GM15510 (cell line): ENCODE data around the gene LRIG1.

Experiments used
- POLR2A ChIP-seq: IDR thresholded peaks from 3 replicates; pipeline ENCODE4 v1.6.1; 2011; ENCODE audit warnings: borderline replicate concordance; ENCODE audit not compliant: insufficient read length; ENCODE audit errors: extremely low read depth

Gene LRIG1

DNA sequence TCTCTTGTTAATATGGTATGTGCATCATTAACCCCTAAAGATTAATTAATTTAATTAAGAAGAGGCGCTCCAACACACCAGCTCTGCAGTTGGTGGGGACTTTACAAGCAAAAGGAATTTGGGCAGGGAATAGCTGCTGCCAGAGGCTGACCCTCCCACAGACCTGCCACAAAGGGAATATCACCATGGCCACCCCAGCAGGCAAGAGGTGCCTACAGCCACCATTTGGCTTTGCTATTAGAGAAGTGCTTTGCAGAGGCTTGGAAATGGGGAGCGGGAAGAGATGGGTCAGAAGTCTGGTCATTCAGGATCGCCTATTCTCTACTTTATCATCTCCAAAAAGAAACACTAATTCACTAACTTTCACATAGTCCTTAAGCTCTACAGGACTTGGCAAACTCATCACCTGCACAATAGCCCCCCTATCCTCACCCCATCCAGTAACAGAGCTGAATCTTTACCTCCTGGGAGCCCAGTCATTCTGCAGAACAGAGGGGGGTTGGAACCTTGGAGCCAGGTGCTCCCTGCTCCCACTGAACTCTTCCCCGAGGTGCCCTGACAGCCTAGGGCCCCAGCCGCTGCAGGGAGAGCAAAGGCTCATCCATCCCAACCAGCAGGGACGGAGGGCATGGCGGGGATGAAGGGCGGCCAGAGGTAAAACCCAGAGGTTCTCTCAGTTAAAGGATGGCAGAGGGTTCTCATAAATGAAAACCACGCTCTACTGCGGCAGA is 29.7 kb downstream of the LRIG1 start:
- no peak for TF ChIP-seq POLR2A

DNA sequence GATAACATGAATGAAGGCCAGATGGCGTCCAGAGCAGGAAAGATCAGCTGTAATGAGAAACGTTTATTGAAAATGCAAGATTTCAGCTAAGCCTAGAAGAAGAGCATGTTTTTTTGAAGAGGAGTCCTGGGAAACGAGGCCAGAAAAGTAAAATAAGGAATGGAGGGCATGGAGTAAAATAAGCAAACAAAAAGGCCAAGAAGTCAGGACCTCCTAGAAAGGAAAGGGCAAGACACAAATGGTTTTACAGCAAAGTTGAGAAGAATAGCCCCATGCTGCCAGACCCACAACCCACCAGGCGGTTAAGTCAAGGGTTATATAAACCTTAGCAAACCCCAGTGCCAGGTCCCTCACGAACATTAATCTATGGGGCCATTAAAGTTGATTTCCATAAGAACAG is 30.5 kb downstream of the LRIG1 start:
- TF ChIP-seq POLR2A: no peak

DNA sequence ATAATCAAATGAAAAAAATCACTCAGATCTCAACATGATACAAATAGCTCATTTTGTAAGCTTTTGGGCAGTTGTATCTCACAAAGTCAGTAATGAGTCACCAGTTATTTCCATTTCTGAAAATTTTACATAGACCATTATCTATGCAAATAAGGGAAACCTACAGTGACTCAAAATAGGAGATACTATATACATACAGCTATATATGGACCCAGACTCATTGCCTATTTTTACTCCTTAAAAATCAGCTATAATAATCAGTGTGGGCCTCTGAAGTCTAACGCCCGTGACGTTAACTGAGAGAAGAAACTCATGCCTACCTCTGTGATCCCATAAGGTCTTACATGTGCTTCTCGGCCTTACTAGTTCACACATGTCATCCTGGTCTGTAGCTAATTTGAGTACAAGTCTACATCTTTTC is 31.6 kb downstream of the LRIG1 start:
- no peak for TF ChIP-seq POLR2A

DNA sequence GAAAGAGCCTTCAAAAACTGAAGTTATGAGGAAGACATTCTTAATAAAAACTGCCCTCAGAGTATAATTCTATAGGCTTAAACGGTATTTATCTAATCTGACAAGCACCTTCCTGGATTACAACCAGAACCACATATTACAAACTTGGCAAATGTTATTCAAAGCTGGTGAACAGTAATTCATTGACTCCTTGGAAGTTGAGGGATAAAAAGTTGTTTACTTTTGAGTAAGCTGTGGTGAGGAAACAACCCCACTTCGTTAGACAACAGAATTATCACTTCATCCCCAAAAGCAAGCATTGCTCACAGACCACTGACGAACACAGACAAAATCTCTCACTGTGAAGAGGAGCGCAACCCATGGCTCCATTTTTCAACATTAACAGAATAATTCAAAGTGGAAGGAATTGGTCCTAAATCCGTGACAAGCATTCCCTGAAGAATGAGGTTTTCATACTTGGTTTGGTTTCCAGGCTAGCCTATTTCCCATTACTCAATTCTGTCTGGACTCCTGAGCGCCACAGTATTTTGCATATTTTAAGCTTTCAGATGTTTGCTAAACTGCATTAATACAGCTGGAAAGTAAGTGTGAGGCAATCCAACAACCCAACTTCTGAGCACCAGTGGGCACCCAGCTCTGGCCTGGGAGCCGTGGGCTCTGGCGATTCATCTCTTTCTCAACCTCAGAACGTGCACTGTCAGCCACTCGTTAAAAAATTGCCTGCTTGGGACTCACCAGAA is 32.7 kb downstream of the LRIG1 start:
- TF ChIP-seq POLR2A: no peak

DNA sequence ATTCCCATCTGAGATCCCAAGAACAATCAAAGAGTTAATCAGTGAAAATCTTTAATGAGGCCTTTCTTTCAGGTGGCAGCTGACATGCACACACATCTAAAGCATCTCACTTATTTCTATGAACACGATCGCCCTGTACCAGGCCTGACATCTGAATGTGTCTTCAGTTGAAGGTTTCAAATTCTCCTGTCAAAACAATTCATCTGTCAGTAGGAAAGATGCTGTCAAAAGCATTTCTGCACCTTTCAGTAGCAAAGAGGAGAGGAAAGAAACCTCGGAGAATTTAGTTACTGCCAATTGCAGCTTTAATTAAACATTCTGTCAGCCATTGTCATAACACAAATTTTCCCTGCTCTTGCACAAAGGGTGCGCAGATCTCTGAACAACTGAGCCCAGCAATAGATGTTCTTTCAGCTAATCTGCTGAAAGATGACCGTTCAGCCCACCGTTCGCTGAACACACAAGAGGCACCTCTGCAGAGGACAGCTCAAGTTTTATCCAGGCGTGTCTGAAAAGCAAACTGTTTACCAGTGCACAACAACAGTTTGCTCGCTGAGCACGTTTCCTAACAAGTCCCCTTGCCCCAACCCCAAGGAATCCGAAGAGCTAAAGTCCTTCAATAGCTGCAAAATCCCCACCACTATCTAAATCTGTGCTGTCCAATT is 34.1 kb downstream of the LRIG1 start:
- TF ChIP-seq POLR2A: no peak

DNA sequence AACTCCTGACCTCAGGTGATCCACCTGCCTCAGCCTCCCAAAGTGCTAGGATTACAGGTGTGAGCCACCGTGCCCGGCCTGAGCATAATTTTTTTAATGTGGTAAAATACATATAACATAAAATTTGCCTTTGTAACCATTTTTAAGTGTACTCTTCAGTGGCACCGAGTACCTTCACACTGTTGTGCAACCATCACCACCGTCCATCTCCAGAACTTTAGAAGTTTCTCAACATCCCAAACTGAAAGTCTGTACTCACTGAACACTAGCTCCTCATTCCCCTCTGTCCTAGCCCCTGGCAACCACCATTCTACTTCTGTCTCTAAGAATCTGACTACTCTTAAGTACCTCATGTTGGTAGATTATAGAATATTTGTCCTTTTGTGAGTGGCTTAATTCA is 35.2 kb downstream of the LRIG1 start:
- TF ChIP-seq POLR2A: no peak

DNA sequence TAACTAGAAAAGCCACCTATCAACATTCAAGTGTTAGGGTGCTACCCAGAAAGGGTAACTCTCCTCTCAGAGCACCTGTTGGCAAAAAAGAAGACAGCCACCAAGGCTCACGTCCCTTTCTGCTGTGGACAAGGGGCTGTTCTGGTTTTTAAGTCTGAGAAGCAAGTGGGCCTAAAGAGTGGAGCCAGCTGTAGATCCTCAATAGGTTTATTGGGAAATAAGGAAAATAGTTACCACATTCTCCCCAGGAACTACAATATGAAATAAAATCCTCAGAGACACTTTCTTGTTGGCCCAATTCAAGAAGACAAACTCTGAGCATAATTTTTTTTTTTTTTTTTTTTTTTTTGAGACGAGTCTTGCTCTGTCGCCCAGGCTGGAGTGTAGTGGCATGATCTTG is 35.8 kb downstream of the LRIG1 start:
- TF ChIP-seq POLR2A: no peak

DNA sequence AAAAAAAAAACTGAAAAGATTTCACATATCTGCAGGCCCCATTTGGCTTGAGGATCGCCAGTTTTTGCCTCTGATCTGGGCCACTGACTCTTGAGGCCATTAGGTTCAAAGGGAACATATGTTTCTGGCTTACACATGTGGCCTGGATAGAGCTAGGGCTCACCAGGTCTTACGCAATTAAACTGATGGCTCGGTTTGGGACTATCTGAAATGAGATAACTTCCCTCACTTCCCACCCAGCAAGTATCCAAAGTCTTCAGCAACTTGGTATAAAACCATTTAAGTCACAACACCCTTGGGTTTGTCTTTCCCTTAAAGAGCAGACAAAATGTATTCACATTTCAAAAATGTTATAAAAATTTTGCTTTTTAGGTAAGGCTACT is 36.3 kb downstream of the LRIG1 start:
- TF ChIP-seq POLR2A: no peak

DNA sequence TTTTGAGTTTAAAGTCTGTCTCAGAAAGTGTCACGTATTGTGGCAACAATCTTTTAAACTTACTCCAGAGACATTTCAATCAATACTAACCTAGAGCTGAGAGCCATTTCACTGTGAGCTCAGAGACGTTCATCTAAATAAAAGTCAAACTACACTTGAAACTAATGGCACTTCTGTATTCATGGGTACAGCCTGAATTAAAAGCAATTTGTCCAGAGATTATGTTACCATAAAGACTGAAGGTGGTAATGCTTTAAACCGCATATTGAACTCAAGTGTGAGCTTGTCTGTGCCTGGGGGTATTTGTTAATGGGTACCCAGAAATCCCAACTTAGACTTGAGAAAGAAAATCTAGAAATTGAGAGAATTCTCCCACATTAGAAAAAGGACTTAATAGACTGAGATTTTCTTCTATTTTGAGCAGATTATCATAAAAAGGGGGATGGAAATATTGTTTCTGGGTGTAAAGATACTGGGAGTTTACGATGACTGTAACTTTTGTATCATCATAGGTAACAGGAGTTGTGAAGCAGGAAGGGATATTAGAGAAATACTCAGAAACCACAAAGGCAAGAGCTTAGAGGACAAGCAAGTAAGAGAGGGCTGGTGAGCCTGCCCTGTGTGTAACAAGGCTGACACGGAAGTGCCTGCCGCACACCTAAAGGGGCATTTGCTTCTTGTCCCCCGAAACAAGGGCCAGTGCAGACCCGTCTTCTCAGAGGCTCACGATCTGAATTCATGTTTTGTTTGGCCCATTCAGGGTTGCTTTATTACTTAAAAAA is 36.9 kb downstream of the LRIG1 start:
- no peak for TF ChIP-seq POLR2A

- TF ChIP-seq POLR2A: no peak
Observed at GRCh38 chr3:66463054-66463631, 37.7 kb downstream of the LRIG1 start.

GRCh38 chr3:66457252-66457651 is 43.6 kb downstream of the LRIG1 start:
- no peak for TF ChIP-seq POLR2A

GRCh38 chr3:66456711-66457173 is 44.1 kb downstream of the LRIG1 start:
- no peak for TF ChIP-seq POLR2A

DNA sequence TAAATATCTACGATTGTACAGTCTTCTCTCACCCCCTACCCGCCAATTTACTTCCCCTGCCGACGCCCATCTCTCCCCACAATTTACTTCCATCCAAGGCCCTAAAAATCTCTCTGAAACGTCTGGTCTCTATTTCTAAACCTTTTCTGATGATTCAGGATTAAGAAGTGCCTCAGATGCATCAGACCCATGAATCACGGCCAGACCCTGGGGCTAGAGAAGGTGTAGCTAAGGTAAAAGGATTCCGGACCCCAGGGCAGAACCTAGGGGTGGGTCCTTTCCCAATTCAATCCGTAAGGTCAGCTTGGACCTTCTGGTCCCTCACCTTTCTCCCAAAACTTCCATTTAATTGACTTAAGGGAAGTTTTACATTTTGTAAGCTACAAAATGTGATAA is 46.4 kb downstream of the LRIG1 start:
- no peak for TF ChIP-seq POLR2A

DNA sequence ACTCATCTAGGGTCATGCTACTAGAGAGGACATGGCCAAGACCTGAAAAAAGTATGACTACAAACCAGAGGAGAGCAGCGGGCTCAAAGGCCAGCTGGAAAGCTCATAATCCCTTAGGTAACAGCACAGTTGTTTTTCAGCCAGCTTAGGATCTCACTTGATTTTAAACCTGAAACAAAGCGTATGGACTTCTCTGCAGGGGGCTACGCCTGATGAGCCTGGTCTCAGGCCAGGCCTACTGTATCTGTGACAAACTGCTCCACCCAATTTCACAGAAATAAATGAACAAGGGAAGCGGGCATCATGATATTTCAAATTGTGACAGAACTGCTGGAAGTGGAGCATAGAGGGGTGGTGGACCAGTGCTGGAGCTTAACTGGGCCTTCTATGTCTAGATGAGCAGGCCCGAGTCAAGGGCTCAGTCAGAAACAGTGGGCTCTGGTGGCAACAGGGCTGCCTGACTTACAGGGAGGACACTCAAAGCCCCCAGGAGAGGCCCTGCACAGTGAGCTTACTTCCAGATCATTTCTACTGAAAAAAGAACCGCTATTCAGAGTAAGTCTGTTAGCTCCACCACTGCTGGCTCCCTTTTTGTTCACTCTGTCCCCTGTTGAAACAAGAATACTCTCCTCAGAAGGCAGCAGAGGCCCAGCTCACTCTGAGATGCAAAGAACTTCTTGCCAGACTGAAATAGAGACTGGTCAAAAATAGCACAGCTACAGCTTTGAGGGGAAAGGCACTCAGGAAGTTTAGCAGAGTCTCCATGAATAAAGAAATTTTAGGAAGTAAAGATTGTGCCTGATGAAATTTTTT is 47.0 kb downstream of the LRIG1 start:
- TF ChIP-seq POLR2A: no peak
